Heart right ventricle (tissue), 16 donors: ENCODE measurements around the gene MTFMT. TPM values are rescaled to one million over a fixed set of nuclear protein-coding genes. Genes with fewer than 3 reads are reported as not detected.

ENCODE experiments used
- ATAC-seq, 8 donors: fragments of 200-7000 bp; cut with Tn5 transposase; one replicate each; pipeline ENCODE4 v1.9.1; 2020; ENCODE audit warnings: mild to moderate bottlenecking in 8 of 8, moderate library complexity in 8 of 8, moderate number of reproducible peaks in 1 of 8
- DNase-seq, 2 donors: peaks; one replicate each; pipeline ENCODE4 v3.0.0-alpha.2; 2020
- H3K27ac ChIP-seq, 10 donors: fragments of 200-600 bp; sonication (generic) in 2 of 10; one replicate each; pipeline versions ENCODE4 v1.5.0 to v1.8.0; 2020 to 2022; ENCODE audit warnings: mild to moderate bottlenecking in 3 of 10
- H3K27me3 ChIP-seq, 7 donors: fragments of 200-600 bp; one replicate each; pipeline ENCODE4 v1.8.0; 2021 to 2022; ENCODE audit warnings: mild to moderate bottlenecking in 2 of 7
- H3K36me3 ChIP-seq, 9 donors: fragments of 200-600 bp; sonication (generic) in 1 of 9; one replicate each; pipeline versions ENCODE4 v1.5.0 to v1.8.0; 2020 to 2022; ENCODE audit warnings: mild to moderate bottlenecking in 2 of 9
- H3K4me1 ChIP-seq, 9 donors: fragments of 200-600 bp; sonication (generic) in 1 of 9; one replicate each; pipeline versions ENCODE4 v1.5.0 to v1.8.0; 2020 to 2022; ENCODE audit warnings: mild to moderate bottlenecking in 4 of 9
- H3K4me3 ChIP-seq, 10 donors: fragments of 200-600 bp; sonication (generic) in 2 of 10; one replicate each; pipeline versions ENCODE4 v1.5.0 to v1.8.0; 2020 to 2022; ENCODE audit warnings: mild to moderate bottlenecking in 7 of 10, moderate library complexity in 2 of 10
- H3K9me3 ChIP-seq, 11 donors: fragments of 200-600 bp in 10 of 11; sonication (generic) in 2 of 11; one replicate each; pipeline versions ENCODE4 v1.5.0 to v1.8.0; 2013 to 2022; ENCODE audit warnings: mild to moderate bottlenecking in 2 of 11, control low read depth in 1 of 11, moderate library complexity in 1 of 11
- CTCF ChIP-seq, 9 donors: fragments of 200-600 bp; sonication (generic) in 2 of 9; IDR thresholded peaks; one replicate each; pipeline versions ENCODE4 v1.5.0 to v1.8.0; 2021 to 2022; ENCODE audit warnings: antibody characterized with exemption in 9 of 9, mild to moderate bottlenecking in 5 of 9, moderate library complexity in 1 of 9
- WGBS, 2 donors: extraction: QIAGEN DNeasy Blood & Tissue Kit; methylation state at CpG; one replicate each; pipeline ENCODE4 v1.1.7; 2013; ENCODE audit warnings: inconsistent platforms in 1 of 2; 5-methylcytosine and 5-hydroxymethylcytosine counted together
- intact Hi-C, 10 donors: fragments of 100-400 bp; cut with DNase I; formaldehyde crosslinking; loops; one replicate each; pipeline versions ENCODE4 v1.11.1 to v1.14.2; 2022
- polyA plus RNA-seq, 2 donors: library from polyadenylated mRNA; stranded (reverse); fragments of 200-250 nt; gene quantifications; one replicate each; pipeline ENCODE4 v1.2.3, GENCODE V29; 2013
- total RNA-seq, 10 donors: library from RNA; stranded (reverse); fragmentation: NEBNext Ultra II Directional in 3 of 10; extraction: Animal tissue kit (Norgen Biotek cat#: 25700) in 3 of 10; gene quantifications; one replicate each; pipeline versions ENCODE4 v1.2.1 to v1.2.4, GENCODE V29; 2021 to 2023
- donor health status: Arrhythmogenic right ventricular cardiomyopathy.
- donor health status: ischemic (EF 13 %, LVEDD 7.1; RV severe dilation, severe dysfunction).
- donor health status: healthy with polysubstance abuse.
- donor health status: DM: no; HTN: yes; CAD: no.
- donor health status: DM: no; HTN: no; CAD: no.
- donor health status: ischemic (EF 25% LVEDD 6.9; RV normal size, moderate dysfunction).
- donor health status: ischemic (EF 25% LVEDD 5.7; RV mildly dilated, moderate dysfunction).
- donor health status: healthy.
- donor health status: DM: yes; HTN: yes; CAD: no.
- donor health status: Ischemic cardiomyopathy.
- donor health status: ischemic (EF 35%, LVEDD 5.7; RV mildly dilated, moderate dysfunction).
- donor health status: nonischemic (EF 11% LVEDD 7.7; RV severe dilation, severe dysfunction).
- donor health status: DM: yes; HTN: yes; CAD: no.
- donor health status: PGD.
- donor health status: ischemic (EF 29% LVEDD 5.4; RV normal size, mild dysfunction).
- donor health status: nonischemic (EF 23%, LVEDD 6.1; RV moderate dilation, normal function).

The MTFMT gene
- total and polyA plus RNA-seq, 12 donors: 5.5 to 21.9 (median 18.2) TPM

- no peak overlapping the region for H3K4me3 ChIP-seq
- H3K27ac ChIP-seq: no peak overlapping the region
- 86 to 87% methylated on average over 8 of the region's 8 CpGs for WGBS, 2 donors
- peaks cover 0 to 47% (median 0%) of the 10 kb centered on the region in 9 donors for H3K36me3 ChIP-seq
- peaks cover 9 to 61% (median 32%) of the 10 kb centered on the region in 9 donors for H3K4me1 ChIP-seq
- DNase-seq (no peak), ATAC-seq (no peak)
- H3K27me3 ChIP-seq: no peaks in the 10 kb centered on the region
- no peak for TF ChIP-seq CTCF (IDR thresholded peaks at IDR 0.05)
- intact Hi-C loops: loop anchor here in 4 of 10 donors (5.0 to 10.0 kb wide), 4 partner anchors 40 to 228 kb away; partner anchors contain the start of gene PARP16 (in 1 of the 4)
- no peaks in the 10 kb centered on the region for H3K9me3 ChIP-seq
These were observed 27.6 kb upstream of the MTFMT start for GRCh38 chr15:65056868-65057548.

GRCh38 chr15:65056106-65056505, 26.7 kb upstream of the MTFMT start:
- no peak for ATAC-seq
- H3K36me3 ChIP-seq: peaks cover 0 to 47% (median 0%) of the 10 kb centered on the region in 9 donors

GRCh38 chr15:65055201-65055870, 25.9 kb upstream of the MTFMT start:
- H3K4me3 ChIP-seq: no peak overlapping the region
- no peak for TF ChIP-seq CTCF (IDR thresholded peaks at IDR 0.05)
- ATAC-seq (peak in 7 of 8 donors; percentile 9 to 71 (median 19)), DNase-seq (peak in 1 of 2 donors; percentile 39)
- no peaks in the 10 kb centered on the region for H3K27me3 ChIP-seq
- intact Hi-C loops: loop anchor here in 7 of 10 donors (2.0 to 10.0 kb wide), 8 partner anchors 21 to 229 kb away; partner anchors contain the start of genes KBTBD13 (in 1 of the 7) and PARP16 (in 1 of the 7)
- no peaks in the 10 kb centered on the region for H3K9me3 ChIP-seq
- 37 to 41% methylated on average over 6 of the region's 6 CpGs for WGBS, 2 donors
- H3K36me3 ChIP-seq: peaks cover 0 to 43% (median 0%) of the 10 kb centered on the region in 9 donors
- H3K4me1 ChIP-seq: peaks cover 2 to 45% (median 27%) of the 10 kb centered on the region in 9 donors
- peak overlapping the region in 8 of 10 donors; percentile 26 to 70 (median 44) for H3K27ac ChIP-seq

More at GRCh38 chr15:65056106-65056505, 26.7 kb upstream of the MTFMT start:
- peaks cover 8 to 53% (median 31%) of the 10 kb centered on the region in 9 donors for H3K4me1 ChIP-seq
- no peak for DNase-seq
- intact Hi-C loops: loop anchor here in 4 of 10 donors (5.0 to 10.0 kb wide), 4 partner anchors 41 to 229 kb away; partner anchors contain the start of gene PARP16 (in 1 of the 4)
- no peaks in the 10 kb centered on the region for H3K27me3 ChIP-seq
- H3K9me3 ChIP-seq: no peaks in the 10 kb centered on the region
- peak overlapping the region in 3 of 10 donors; percentile 14 to 70 (median 46) for H3K27ac ChIP-seq
- no peak overlapping the region for H3K4me3 ChIP-seq
- WGBS, 2 donors: 74 to 84% methylated on average over 9 of the region's 9 CpGs
- TF ChIP-seq CTCF (IDR thresholded peaks at IDR 0.05): no peak
